SKM-1 (cell line): ENCODE measurements around the gene GCN1.
"Not testable (repeated sequence)": the region's sequence is repeated elsewhere in the genome, so short reads cannot be mapped to it uniquely, and the experiment has no call there.

ENCODE experiments used
- DNase-seq: peaks from one replicate; lab custom pipeline; 2025; ENCODE audit not compliant: unreplicated experiment; lab: John Stamatoyannopoulos, UW

GCN1 gene

DNA sequence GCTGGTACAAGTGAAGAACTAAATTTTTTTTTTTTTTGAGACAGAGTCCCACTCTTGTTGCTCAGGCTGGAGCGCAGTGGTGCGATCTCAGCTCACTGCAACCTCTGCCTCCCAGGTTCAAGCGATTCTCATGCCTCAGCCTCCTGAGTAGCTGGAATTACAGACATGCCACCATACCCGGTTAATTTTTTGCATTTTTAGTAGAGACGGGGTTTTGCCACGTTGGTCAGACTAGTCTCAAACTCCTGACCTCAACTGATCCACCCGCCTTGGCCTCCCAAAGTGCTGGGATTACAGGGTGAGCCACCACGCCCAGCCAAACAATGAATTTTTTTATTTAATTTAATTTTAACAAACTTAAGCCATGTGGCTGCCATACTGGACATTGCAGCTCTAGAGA is 1.2 kb downstream of the GCN1 start:
- DNase-seq = not testable (repeated sequence)

DNA sequence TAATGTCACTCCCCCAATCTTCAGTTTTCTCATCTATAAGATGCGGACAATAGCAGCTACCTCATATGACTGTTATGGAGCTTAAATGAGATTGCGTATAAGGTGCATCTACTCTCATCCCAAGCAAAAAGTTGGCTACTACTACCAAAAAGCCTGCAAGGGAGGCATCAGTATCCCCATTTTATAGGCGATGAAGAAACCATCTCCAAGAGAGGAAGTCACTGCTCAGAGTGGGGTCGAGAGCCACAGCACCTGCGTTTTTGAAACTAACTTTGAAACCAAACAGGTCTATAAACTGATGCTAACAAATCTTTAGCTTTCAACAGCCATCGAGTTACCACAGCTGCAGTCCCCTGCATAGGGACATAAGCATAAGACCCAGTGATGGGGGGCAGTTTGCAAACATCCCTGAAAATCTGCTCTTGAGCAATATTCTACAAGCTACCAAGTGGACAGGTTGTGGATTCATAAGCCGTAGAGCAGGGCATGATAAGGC is 3.5 kb downstream of the GCN1 start:
- no peak for DNase-seq

DNA sequence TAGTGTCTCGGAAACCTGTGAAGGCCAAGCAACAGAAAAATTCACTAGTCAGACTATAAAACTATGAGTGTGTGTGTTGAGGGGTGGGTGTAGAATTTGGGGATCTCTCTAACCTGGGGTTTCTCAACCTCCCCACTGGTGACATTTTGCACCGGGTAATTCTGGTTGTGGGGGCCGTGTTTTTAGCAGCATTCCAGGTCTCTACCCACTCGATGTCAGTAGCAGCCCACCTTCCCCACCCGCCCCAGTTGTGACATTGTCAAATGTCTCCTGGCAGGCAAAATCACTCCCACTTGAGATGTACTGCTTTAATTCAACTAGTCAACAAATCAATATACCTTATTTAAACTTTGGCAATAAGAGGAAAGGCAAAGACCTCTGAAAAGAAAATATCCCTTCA is 4.1 kb downstream of the GCN1 start:
- DNase-seq = no peak

DNA sequence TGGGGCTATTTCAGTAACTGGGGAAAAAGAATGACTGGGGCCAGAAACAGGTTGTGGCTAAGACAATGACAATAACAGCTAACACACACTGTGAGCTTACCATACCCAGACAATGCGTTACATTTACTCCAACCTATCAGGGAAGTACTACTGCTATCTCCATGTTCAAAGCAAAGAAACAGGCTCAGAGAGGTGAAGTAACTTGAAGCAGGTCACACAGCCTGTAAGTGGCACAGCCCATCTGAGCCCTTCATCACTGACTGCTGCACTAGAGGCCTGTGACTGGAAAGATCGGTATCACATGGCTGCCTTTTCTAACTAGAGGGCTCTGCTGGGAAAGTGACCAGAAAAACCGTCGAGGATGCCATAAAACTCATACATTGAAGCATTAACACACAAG is 7.9 kb downstream of the GCN1 start:
- no peak for DNase-seq

DNA sequence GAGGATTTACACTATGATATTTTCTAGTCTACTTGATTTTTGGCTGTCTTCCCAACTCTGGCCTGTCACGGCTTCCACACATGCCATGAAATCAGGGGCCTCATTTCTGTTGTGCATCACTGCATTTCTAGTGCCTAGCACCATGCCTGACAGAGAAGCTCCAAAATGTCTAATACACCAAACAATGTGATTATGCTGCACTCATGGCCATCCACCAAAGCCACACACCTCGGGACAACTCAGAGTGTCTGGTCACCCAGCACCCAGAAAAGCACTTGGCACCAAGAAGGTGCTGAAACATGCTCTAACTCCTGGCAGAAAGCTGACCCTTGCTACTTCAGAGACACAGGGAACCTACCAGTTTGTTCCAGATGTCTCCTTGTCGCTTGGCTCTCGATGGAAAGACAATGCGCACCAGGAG is 11.3 kb downstream of the GCN1 start:
- no peak for DNase-seq

DNA sequence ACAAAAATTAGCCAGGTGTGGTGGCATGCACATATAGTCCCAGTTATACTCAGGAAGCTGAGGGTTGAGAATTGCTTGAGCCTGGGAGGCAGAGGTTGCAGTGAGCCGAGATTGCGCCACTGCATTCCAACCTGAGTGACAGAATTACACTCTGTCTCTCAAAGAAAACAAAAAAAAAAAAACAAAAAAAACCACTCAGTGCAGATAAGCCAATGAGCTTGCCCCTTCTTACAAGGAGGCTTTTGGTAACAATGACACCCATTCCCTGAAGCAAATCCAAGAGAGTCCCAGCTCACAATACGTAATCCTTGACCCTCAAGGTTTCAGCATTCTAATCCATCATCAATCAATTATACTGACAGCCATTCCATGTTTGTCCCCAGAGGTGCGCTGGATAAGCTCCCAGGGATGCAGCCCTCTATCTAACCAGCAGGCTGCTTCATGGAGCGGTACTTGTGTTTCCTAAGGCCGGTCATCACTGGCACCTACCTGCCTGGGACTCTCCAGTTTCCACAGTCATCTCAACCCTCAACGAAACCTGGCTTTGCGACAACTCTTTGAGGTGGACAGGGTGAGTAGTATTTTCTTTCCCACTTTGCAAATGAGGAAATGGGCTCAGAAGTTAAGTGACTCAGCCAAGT is 12.4 kb downstream of the GCN1 start:
- no peak for DNase-seq

DNA sequence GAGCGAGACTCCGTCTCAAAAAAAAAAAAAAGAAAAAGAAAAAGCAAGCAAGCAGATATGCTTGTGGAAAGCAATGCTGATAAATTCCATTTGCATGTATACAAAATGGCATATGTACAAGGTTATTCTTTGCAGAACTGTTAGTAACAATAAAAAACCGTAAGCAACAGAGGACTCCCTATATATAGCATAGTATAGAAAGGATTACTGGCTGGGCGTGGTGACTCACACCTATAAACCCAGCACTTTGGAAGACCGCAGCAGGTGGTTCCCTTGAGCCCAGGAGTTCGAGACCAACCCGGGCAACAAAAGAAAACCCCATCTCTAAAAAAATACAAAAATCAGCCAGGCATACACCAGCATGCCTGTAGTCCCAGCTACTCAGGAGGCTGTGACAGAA is 13.5 kb downstream of the GCN1 start:
- no peak for DNase-seq

DNA sequence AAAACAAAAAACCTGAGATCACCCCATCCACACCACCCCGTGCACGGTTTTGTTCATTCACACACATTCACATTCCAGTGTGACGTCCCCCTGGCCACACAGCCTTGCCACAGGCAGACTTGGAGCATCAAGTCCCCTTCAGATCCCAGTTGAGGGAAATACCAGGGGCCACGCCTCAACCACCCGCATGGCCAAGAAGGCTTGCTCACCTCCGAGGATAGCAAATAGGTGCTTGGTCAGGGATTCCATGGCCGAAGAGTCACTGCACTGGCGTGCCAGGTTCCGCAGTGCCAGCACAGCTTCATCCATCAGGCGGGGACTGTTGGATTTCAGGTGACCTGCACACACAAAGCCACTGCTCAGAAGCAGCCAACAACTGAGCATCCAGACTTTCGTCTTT is 19.0 kb downstream of the GCN1 start:
- DNase-seq = no peak

DNA sequence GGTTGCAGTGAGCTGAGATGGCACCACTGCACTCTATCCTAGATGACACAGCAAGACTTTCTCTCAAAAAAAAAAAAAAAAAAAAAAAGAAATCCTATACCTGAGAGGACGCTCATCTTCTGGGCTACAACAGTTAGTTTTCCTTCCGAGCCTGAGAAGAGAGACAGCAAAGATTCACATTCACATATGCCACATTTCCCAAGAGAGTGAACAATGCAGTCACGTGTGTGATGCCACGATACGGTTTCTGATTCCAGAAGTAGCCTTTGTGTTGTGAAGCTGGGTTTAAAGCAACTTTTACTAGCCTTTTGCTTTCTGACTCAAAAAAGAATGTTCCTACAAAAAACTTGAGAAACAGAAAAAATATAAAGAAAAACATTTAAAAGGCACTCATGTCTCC is 19.5 kb downstream of the GCN1 start:
- no peak for DNase-seq

DNA sequence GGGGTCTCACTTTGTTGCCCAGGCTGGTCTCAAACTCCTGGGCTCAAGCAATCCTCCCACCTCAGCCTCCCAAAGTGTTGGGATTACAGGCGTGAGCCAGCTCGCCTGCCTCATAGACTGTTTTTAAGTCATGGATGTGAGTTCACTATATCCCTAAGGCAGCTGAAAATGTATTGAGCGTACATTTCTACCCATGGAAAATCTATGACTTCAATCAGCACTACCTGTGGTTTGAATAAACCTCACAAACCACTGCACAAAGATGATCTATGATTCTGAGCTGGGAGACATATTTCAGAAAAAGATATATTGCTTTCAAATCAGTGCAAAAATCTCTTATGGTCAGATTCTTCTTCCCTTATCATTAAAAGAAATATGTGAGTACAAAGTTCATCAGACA is 22.5 kb downstream of the GCN1 start:
- no peak for DNase-seq

DNA sequence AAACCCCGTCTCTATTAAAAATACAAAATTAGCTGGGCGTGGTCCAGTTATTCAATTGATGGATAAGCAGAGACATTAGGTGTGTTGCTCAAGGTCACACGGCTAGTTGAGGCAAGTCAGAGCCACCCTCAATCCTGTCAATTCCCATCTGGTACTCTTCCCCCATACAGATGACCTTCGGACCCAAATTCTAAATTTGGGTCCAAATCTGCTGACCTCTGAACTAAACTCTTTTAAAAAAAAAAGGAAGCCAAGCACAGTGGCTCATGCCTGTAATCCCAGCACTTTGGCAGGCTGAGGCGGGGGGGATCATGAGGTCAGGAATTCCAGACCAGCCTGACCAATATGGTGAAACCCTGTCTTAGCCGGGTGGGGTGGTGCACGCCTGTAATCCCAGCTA is 23.9 kb downstream of the GCN1 start:
- no peak for DNase-seq

DNA sequence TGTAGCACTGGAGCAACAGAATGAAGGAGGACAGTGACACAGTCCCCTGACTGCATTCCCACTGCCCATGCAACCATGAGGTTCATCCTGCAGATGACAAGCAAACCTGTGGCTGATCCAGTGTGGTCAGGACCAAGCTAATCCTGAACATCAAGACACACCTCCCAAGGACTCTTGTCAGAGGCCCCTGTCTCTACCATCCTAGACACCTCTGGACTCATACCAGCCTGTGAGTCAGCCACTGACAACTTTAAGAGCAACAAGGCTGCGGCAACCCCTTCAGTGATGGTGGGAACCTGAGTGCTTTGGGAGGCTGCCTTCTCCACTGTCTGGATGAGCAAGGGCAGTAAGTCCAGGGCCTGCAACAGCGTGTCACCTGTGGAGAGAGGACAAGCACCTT is 24.6 kb downstream of the GCN1 start:
- DNase-seq = no peak

DNA sequence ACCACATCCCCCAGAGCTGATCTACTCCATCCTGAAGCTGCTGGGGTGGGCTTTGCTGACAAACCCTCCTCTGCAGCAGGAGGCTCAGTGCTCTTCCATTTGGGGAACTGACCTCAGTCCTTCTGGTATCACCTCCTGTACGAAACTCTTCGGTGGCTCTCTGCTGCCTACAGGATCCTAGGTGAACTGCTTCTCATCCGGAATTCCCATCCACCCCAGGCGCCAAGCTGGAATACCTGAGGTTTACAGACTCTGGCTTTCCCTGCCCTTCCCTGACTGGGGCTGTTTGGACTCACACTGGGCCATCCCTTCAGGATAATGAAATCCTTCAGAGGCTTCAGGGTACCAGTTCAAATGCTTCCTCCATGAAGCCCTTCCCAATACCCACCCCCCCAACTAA is 26.2 kb downstream of the GCN1 start:
- no peak for DNase-seq

DNA sequence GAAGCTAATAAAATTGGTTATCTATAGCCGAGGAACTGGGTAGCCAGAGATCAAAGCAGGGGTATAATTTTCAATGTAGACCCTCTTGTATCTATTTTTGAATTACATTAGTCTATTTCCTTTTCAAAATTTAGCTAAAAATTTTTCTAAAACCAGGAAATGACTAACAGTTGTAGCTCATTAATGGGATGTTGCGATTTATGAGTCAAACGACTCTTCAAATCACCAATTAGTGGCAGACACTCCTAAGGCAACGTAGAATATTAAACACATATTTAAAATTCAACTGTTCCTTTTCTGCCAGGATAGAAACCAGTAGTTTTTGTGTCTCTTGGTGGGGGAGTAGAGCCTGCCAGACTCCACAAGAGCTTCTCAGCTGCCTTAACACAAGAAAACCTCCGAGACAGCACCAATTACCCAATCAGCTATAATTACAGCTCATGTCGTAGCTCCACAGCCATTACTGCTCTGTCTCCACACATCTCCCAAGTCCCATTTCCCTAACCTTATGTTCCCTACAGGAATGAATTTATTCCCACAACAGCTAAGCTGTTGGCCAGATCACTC is 26.9 kb downstream of the GCN1 start:
- DNase-seq = no peak

DNA sequence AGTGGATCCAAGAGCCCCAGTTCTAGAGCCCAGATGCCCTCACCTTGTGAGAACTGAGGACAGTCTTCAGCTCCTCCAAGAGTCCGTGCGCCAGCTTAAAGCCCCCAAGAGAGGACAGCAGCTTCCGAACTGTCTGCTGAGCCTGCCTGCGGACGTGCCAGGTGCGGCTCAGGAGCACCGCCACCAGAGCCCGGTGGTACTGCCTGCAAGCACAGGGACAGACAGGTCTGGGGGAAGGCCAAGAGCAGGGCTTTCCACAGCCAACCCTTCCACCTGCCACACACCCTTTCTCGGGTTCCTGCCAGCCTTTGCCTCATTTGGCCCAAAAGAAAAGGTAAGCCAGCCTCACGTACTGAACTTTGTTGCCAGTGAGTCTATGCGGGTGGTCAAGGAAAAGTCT is 30.2 kb downstream of the GCN1 start:
- DNase-seq = no peak

DNA sequence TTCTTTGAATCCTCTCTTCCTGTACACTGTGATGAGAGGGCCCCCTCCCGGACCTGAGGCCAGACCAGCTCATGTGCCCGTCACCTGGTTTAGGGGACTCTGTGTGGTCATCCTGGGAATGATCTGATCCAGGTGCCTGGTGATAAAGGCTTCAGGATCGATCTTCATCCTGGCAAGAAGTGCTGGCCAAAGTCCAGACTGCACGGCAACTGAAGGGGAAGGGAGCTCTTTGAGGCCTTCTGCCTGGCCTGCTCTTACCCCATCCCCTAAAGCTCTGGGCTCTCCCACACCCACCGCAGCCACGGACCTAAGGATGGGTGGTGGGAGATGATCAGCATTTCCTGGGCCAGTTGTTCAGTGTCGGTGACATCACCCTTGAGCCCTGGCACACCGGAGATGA is 31.8 kb downstream of the GCN1 start:
- no peak for DNase-seq

DNA sequence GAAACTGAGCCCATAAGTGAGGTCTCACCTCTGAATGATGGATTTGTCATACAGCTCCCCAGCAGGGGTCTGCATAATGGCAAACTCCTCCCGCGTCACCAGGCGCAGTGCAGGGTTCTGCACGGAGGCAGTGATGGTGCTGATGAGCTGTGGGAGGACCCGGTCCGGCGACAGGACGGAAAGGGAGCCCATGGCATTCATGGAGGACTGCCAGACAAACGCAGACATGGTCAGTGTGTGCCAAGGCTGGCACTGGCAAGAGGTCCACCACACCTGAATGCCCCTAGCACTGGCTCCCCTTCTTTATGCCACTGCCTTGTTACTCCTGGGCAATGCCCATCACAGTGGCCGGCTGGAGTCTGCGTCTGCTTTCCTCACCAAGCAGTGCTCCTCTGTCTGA is 32.7 kb downstream of the GCN1 start:
- no peak for DNase-seq

DNA sequence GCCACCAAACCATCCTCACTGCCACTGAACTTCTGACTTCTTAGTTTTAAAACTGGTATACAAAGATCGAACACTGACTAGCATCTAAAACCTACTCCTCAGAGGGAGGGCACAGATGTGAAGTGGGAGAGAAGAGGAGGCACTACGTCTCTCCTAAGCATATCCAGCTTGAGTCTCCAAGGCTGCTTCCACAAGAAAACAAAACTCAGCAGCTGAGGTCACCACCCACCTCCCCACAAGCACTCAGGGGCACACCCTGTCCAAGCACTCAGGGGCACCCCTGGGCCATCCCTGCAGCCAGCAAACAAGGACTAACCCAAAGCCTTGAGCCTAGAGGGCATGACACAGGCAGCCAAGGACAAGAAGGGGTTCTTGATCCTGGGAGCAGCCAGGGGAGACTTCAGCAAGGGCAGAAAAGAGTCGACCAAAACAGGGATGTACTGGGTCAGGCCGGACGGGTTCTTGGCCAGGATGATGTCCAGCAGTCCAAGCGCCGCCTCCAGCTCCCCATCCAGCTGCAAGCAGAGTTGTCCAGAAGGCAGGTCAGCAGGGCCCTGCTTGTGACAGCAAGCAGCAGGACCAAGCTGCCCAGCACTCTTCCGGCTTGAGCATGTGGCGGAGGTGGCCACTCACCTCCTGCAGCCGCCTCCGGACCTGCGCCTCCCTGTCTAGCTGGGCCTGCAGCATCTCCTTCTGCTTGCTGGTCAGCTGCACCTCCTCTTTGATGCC is 34.8 kb downstream of the GCN1 start:
- DNase-seq = no peak

DNA sequence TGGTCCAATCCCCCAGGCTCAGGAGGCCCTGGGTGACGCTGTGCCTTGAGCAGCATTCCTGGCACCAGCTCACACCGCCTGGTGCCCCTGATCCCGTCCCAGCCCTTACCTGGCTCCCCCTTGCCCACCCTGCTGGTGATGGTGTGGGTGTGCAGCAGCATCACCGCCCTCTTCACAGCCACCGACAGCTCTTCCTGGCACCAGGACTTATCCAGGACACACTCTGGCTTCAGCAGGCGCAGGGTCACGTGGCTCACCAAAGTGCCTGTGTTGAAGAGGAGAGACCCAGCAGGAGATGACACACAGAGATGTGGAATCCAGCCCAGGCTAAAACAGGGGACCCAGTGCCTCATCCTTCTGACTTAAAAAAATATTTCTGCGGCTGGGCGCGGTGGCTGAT is 36.2 kb downstream of the GCN1 start:
- DNase-seq = no peak

DNA sequence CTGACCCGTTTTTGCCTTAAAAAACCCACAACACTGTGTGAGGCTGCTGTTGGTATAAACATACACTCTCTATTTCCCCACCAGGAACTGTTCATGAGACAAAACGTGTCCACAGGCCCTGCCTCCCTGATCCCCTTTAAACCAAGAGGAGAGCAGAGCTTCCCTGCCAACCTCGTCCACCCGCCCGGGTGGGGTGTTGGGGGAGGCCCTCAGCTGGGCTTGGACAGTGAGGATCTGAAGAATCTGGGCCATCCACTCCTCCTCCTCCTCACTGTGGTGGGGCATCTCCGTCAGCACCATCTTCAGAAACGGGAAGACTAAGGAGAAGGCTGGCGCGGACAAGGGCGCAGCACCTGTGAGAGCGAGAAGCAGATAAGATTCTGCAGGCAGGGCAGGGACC is 36.8 kb downstream of the GCN1 start:
- DNase-seq = no peak

DNA sequence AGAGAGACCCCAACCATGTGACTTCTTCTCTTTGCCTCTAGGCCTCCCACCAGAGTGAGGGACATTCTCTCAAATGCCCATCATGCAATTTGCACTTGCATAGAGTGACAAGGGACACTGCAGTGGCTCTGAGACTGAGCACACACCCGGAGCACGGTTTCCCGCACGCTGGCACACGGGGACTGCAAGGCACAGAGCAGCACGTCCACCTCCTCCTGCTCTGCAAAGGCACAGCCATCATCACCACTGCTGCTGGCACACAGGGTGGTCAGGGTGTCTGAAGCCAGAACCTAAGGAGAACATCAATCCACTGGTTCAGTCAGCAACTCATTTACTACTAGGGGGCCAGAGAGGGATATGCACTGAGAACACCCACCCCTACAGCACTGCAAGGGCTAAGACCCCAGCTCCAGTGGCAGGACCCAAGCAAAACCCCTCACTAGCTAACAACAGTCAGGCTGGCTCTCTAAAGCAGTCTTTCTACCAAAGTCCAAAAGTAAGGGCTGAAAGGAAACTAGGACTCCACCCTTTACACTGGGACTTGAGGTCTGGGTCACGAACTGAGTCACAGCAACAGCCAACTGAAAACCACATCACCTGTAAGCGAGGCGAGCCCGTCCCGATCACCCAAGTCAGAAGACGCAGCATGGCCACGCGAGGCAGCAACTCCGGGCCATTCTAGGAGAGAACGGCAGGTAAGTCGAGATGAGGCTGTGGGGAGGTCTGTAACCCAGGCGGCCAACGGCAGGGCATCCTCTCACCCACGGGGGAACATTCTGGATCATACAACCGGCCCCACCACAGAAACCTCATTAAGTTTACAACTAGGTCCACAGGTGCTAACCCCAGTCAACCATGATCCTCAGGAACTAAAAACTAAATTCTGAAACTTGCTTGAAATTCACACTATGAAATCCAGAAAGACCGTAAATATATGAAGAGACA is 37.9 kb downstream of the GCN1 start:
- DNase-seq = no peak
